Neural progenitor cell (in vitro differentiated cells): ENCODE results near the gene TCL1B. TPM values are rescaled to one million over a fixed set of nuclear protein-coding genes. Genes with fewer than 3 reads are reported as not detected.

Source experiments
- DNase-seq: peaks from one replicate; pipeline ENCODE4 v3.0.0-alpha.2; 2016; ENCODE audit warnings: low spot score
- H2AFZ ChIP-seq: fragments of 200-600 bp; sonication (generic); replicated peaks from 2 replicates; pipeline ENCODE4 v1.6.1; 2016; ENCODE audit warnings: antibody characterized with exemption
- H3F3A ChIP-seq: fragments of 200-600 bp; sonication (generic); 2 replicates; pipeline ENCODE4 v1.6.1; 2016; ENCODE audit warnings: antibody characterized with exemption, low read depth
- H3K27ac ChIP-seq: fragments of 200-600 bp; sonication (generic); 2 replicates; pipeline ENCODE4 v1.5.1; 2016; ENCODE audit warnings: mild to moderate bottlenecking
- H3K27me3 ChIP-seq: fragments of 200-600 bp; sonication (generic); 2 replicates; pipeline ENCODE4 v1.6.1; 2016; ENCODE audit warnings: mild to moderate bottlenecking, moderate library complexity
- H3K36me3 ChIP-seq: fragments of 200-600 bp; sonication (generic); 2 replicates; pipeline ENCODE4 v1.5.1; 2016
- H3K4me1 ChIP-seq: fragments of 200-600 bp; sonication (generic); 2 replicates; pipeline ENCODE4 v1.6.1; 2016; ENCODE audit warnings: mixed run types
- H3K4me2 ChIP-seq: fragments of 200-600 bp; sonication (generic); 2 replicates; pipeline ENCODE4 v1.6.1; 2016
- H3K4me3 ChIP-seq: fragments of 200-600 bp; sonication (generic); 2 replicates; pipeline ENCODE4 v1.5.1; 2016
- H3K79me2 ChIP-seq: fragments of 200-600 bp; sonication (generic); 2 replicates; pipeline ENCODE4 v1.6.1; 2016; ENCODE audit warnings: low read depth
- H3K9ac ChIP-seq: fragments of 200-600 bp; sonication (generic); 2 replicates; pipeline ENCODE4 v1.6.1; 2016
- H3K9me3 ChIP-seq: fragments of 200-600 bp; sonication (generic); 2 replicates; pipeline ENCODE4 v1.5.1; 2016; ENCODE audit warnings: low read depth
- H4K20me1 ChIP-seq: fragments of 200-600 bp; sonication (generic); 2 replicates; pipeline ENCODE4 v1.6.1; 2016; ENCODE audit warnings: low read depth
- H3K27ac Mint-ChIP-seq: 3 replicates; pipeline ENCODE4 v1.8.0; 2021; ENCODE audit warnings: mixed read lengths
- H3K27me3 Mint-ChIP-seq: 2 replicates; pipeline ENCODE4 v1.8.0; 2022; ENCODE audit warnings: low read depth, mild to moderate bottlenecking, inconsistent platforms, moderate library complexity, mixed read lengths; ENCODE audit not compliant: insufficient read depth
- H3K36me3 Mint-ChIP-seq: 3 replicates; pipeline ENCODE4 v1.8.0; 2021; ENCODE audit warnings: mixed read lengths
- H3K4me1 Mint-ChIP-seq: 3 replicates; pipeline ENCODE4 v1.8.0; 2021; ENCODE audit warnings: mixed read lengths
- H3K4me3 Mint-ChIP-seq: 3 replicates; pipeline ENCODE4 v1.8.0; 2021; ENCODE audit warnings: mild to moderate bottlenecking, moderate library complexity, mixed read lengths
- H3K9me3 Mint-ChIP-seq: 3 replicates; pipeline ENCODE4 v1.8.0; 2020; ENCODE audit warnings: mixed read lengths
- EZH2 ChIP-seq: fragments of 200-600 bp; sonication (generic); IDR thresholded peaks from 2 replicates; pipeline ENCODE4 v1.6.1; 2017; ENCODE audit warnings: antibody characterized with exemption, mild to moderate bottlenecking, moderate library complexity
- EZH2phosphoT487 ChIP-seq: fragments of 200-600 bp; sonication (generic); IDR thresholded peaks from 2 replicates; pipeline ENCODE4 v1.6.1; 2017; ENCODE audit warnings: antibody characterized with exemption
- total RNA-seq: library from RNA; depleted of rRNA; stranded (reverse); fragments of >200 nt; gene quantifications from 2 replicates; pipeline ENCODE4 v1.2.3, GENCODE V29; 2015; ENCODE audit warnings: low replicate concordance
- TF ChIP-seq, protein P1 (sequence below): fragments of 200-600 bp; sonication (generic); IDR thresholded peaks from 2 replicates; pipeline ENCODE4 v1.5.1; 2017; ENCODE audit warnings: antibody characterized with exemption, mild to moderate bottlenecking

Gene TCL1B, protein sequence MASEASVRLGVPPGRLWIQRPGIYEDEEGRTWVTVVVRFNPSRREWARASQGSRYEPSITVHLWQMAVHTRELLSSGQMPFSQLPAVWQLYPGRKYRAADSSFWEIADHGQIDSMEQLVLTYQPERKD
- total RNA-seq, result 0.12 TPM in 1 of 2 replicates, not detected in the other

DNA sequence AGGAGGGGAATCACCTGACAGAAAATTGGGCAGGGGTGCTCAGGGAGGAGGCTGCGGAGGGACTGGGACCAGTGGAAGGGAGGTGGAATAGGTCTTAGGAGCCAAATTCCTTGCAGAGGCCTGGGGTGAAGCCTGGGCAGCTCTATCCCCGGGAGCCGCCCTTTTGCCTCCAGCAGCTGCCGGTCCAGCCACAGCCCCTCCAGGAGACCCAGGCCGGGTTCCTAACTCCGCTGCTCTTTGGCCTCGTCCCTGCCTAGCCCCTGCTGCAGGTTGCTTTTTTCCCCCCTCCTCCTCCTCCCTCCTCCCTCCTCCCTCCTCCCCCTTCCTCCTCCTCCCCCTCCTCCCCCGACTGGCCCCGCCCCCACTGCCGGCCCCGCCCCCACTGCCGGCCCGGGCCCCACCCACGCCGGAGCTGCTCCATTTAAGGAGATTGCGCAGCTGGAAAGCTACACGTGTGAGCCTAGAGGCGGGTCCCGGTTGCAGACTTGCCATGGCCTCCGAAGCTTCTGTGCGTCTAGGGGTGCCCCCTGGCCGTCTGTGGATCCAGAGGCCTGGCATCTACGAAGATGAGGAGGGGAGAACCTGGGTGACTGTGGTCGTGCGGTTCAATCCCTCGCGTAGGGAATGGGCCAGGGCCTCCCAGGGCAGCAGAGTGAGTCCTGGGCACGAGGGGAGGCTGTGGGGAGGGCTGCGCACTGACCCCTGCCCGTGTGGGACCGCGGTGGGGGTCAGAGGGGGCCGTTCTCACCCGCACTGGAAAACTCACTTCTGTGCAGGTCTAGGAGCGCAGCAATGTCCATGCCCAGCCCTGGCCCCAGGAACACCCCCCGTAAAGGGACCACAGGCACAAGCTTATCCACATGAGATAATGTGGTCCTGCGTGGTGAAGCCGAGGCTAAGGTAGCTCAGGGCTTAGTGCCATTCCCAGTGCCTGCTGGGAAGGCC, at the start of gene TCL1B:
Gene TCL1B (plus strand): TSS at position 449 of the 945 bp plus-strand sequence. CDS start 42 bp downstream, at position 491.
- Mint-ChIP-seq H3K36me3 (no peaks in the 10 kb centered on the region), H3K27me3 (peaks cover 2% of the 10 kb centered on the region), H3K27ac (peak within 1 kb of the TSS; percentile 60), H3K4me3 (peak within 1 kb of the TSS; percentile 27), H3K4me1 (peaks cover 9% of the 10 kb centered on the region), H3K9me3 (no peaks in the 10 kb centered on the region)
- Histone ChIP-seq H3K79me2 (no peaks in the 10 kb centered on the region), H3K4me2 (no peak within 1 kb of the TSS), H4K20me1 (no peaks in the 10 kb centered on the region), H3K9me3 (no peaks in the 10 kb centered on the region), H3K36me3 (no peaks in the 10 kb centered on the region), H3K9ac (no peak within 1 kb of the TSS), H3K4me1 (no peaks in the 10 kb centered on the region), H3K4me3 (no peak within 1 kb of the TSS), H2AFZ (no peak within 1 kb of the TSS), H3F3A (no peaks in the 10 kb centered on the region), H3K27ac (no peak within 1 kb of the TSS), H3K27me3 (no peaks in the 10 kb centered on the region)
- peak; percentile 33 for DNase-seq
- no peak for TF ChIP-seq EZH2
- TF ChIP-seq, protein P1, sequence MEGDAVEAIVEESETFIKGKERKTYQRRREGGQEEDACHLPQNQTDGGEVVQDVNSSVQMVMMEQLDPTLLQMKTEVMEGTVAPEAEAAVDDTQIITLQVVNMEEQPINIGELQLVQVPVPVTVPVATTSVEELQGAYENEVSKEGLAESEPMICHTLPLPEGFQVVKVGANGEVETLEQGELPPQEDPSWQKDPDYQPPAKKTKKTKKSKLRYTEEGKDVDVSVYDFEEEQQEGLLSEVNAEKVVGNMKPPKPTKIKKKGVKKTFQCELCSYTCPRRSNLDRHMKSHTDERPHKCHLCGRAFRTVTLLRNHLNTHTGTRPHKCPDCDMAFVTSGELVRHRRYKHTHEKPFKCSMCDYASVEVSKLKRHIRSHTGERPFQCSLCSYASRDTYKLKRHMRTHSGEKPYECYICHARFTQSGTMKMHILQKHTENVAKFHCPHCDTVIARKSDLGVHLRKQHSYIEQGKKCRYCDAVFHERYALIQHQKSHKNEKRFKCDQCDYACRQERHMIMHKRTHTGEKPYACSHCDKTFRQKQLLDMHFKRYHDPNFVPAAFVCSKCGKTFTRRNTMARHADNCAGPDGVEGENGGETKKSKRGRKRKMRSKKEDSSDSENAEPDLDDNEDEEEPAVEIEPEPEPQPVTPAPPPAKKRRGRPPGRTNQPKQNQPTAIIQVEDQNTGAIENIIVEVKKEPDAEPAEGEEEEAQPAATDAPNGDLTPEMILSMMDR, result no peak
- TF ChIP-seq EZH2phosphoT487, result no peak

DNA sequence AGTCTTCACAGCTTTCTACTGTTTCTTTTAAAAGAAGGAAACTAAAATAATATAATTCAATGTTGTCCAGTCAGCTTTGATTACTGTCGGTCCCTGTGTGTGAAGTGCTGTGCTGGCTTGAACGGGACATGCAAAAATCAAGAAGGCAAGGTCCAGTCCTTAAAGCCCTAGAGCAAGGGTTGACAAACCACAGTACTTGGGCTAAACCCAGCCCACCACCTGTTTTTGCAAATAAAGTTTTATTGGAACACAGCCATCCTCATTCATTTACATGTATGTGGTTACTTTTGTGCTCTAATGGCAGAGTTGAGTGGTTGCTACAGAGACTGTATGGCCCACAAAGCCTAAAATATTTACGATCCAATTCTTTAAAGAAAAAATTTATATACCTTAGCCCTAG, 41.2 kb upstream of the TCL1B start:
- Histone ChIP-seq H3K4me1 (no peaks in the 10 kb centered on the region), H3K79me2 (no peaks in the 10 kb centered on the region), H3K9me3 (no peaks in the 10 kb centered on the region), H4K20me1 (no peaks in the 10 kb centered on the region), H2AFZ (no peak overlapping the region), H3K27ac (no peak overlapping the region), H3K9ac (no peak overlapping the region), H3K4me2 (no peak overlapping the region), H3K27me3 (no peaks in the 10 kb centered on the region), H3K36me3 (no peaks in the 10 kb centered on the region), H3F3A (no peaks in the 10 kb centered on the region), H3K4me3 (no peak overlapping the region)
- no peak for DNase-seq
- Mint-ChIP-seq H3K4me3 (no peak overlapping the region), H3K9me3 (no peaks in the 10 kb centered on the region), H3K27ac (no peak overlapping the region), H3K4me1 (no peaks in the 10 kb centered on the region), H3K27me3 (peaks cover 10% of the 10 kb centered on the region), H3K36me3 (no peaks in the 10 kb centered on the region)
- TF ChIP-seq EZH2phosphoT487 (no peak), EZH2 (no peak)
- TF ChIP-seq, protein P1, result no peak

DNA sequence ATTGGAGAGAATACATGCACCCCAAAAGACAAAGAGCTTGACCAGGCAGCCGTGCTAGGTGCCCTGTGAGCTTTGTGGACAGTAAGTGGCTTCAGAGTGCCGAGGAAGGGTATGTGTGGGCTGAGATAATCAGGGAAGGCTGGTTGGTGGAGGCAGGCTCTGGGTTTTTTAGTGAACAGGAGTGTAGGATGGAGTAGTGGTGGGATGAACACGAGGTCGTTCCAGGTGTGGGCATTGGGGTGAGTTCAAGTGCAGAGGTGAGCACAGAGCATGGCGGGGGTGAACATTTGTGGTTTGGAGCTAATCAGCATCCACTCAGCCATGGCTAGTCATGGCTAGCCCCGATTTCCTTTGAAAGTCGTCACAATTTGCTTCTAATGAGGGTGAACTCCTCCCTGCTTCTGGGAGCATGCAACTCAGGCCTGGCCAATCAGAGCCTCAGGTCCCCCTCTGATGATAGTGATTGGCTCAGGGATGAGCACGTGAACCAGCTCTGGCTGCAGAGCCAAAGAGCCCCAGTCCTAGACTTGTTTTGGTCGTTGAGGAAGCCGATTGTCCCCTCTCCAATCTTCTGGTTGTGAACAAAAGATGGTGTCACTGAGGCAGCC, 40.7 kb upstream of the TCL1B start:
- Mint-ChIP-seq H3K27ac (no peak overlapping the region), H3K27me3 (peaks cover 10% of the 10 kb centered on the region), H3K36me3 (no peaks in the 10 kb centered on the region), H3K9me3 (no peaks in the 10 kb centered on the region), H3K4me1 (no peaks in the 10 kb centered on the region), H3K4me3 (no peak overlapping the region)
- no peaks in the 10 kb centered on the region for H3K79me2 ChIP-seq
- H3K9me3 ChIP-seq, result no peaks in the 10 kb centered on the region
- no peak overlapping the region for H3K9ac ChIP-seq
- H3K27me3 ChIP-seq, result no peaks in the 10 kb centered on the region
- H3K4me1 ChIP-seq, result no peaks in the 10 kb centered on the region
- no peak overlapping the region for H2AFZ ChIP-seq
- H3F3A ChIP-seq, result no peaks in the 10 kb centered on the region
- no peak overlapping the region for H3K4me2 ChIP-seq
- DNase-seq, result no peak
- H4K20me1 ChIP-seq, result no peaks in the 10 kb centered on the region
- no peak for TF ChIP-seq EZH2
- TF ChIP-seq, protein P1, result no peak
- no peak for TF ChIP-seq EZH2phosphoT487
- H3K27ac ChIP-seq, result no peak overlapping the region
- no peak overlapping the region for H3K4me3 ChIP-seq
- H3K36me3 ChIP-seq, result no peaks in the 10 kb centered on the region
